CD4-positive, alpha-beta T cell (primary cell): ENCODE measurements around the gene ALK. TPM values are rescaled to one million over a fixed set of nuclear protein-coding genes. Genes with fewer than 3 reads are reported as not detected.

Experiments
- ATAC-seq: fragments of 200-7000 bp; cut with Tn5 transposase; one replicate; pipeline ENCODE4 v1.10.0; 2022; ENCODE audit warnings: mild to moderate bottlenecking; ENCODE audit not compliant: poor library complexity
- CTCF ChIA-PET: fragments of 350-600 bp; sonication (Branson Sonifier 250); formaldehyde crosslinking; loops from one replicate; lab custom pipeline; 2021; ENCODE audit warnings: antibody characterized with exemption, inconsistent platforms; lab: Charles Lee
- POLR2A ChIA-PET: fragments of 350-600 bp; sonication (Branson Sonifier 250); formaldehyde crosslinking; loops from one replicate; lab custom pipeline; 2021; ENCODE audit warnings: antibody characterized with exemption, inconsistent platforms; lab: Charles Lee
- DNase-seq, 14 experiments: peaks; one replicate each; pipeline ENCODE4 v3.0.0-alpha.2; 2013 to 2020; ENCODE audit warnings: mixed read lengths in 2 of 14
- H3K27ac ChIP-seq, 2 donors: one replicate each; pipeline versions ENCODE4 v1.5.1 to v1.7.0; 2013; ENCODE audit warnings: low read length in 2 of 2, low read depth in 1 of 2, mild to moderate bottlenecking in 1 of 2
- H3K27me3 ChIP-seq, 2 experiments: 1 replicate in 1 of 2; 2 replicates in 1 of 2; pipeline versions ENCODE4 v1.6.1 to v1.7.0; 2013; ENCODE audit warnings: low read length in 2 of 2, control low read depth in 1 of 2, mild to moderate bottlenecking in 1 of 2, moderate library complexity in 1 of 2; ENCODE audit not compliant: insufficient read depth in 2 of 2, control insufficient read depth in 1 of 2
- H3K36me3 ChIP-seq: one replicate; pipeline ENCODE4 v1.6.1; 2013; ENCODE audit warnings: low read length, control low read depth; ENCODE audit not compliant: insufficient read depth
- H3K4me1 ChIP-seq: one replicate; pipeline ENCODE4 v1.6.1; 2013; ENCODE audit warnings: low read length, control low read depth; ENCODE audit not compliant: insufficient read depth
- H3K4me3 ChIP-seq: one replicate; pipeline ENCODE4 v1.5.1; 2013; ENCODE audit warnings: mild to moderate bottlenecking, low read length, moderate library complexity
- H3K9me3 ChIP-seq, 2 experiments: 1 replicate in 1 of 2; 2 replicates in 1 of 2; pipeline versions ENCODE4 v1.6.1 to v1.7.0; 2013; ENCODE audit warnings: low read length in 2 of 2, mild to moderate bottlenecking in 2 of 2, control low read depth in 1 of 2, moderate library complexity in 1 of 2; ENCODE audit not compliant: control insufficient read depth in 1 of 2, insufficient read depth in 1 of 2
- H3K27ac Mint-ChIP-seq: one replicate; pipeline ENCODE4 v1.8.0; 2020; ENCODE audit warnings: mixed read lengths
- H3K27me3 Mint-ChIP-seq: one replicate; pipeline ENCODE4 v1.8.0; 2021; ENCODE audit warnings: mixed read lengths
- H3K36me3 Mint-ChIP-seq: one replicate; pipeline ENCODE4 v1.8.0; 2021; ENCODE audit warnings: low read depth, mixed read lengths
- H3K4me1 Mint-ChIP-seq: one replicate; pipeline ENCODE4 v1.8.0; 2021; ENCODE audit warnings: low read depth, mixed read lengths
- H3K4me3 Mint-ChIP-seq: one replicate; pipeline ENCODE4 v1.8.0; 2020; ENCODE audit warnings: mild to moderate bottlenecking, mixed read lengths
- H3K9me3 Mint-ChIP-seq: one replicate; pipeline ENCODE4 v1.8.0; 2020; ENCODE audit warnings: mixed read lengths
- intact Hi-C, 2 experiments: fragments of 100-400 bp; cut with DNase I in 1 of 2; cut with micrococcal nuclease in 1 of 2; formaldehyde crosslinking; loops; one replicate each; pipeline versions ENCODE4 v1.15.1 to v1.9.0; 2023 to 2025; cut with DNase I, micrococcal nuclease
- total RNA-seq, 174 experiments: library from RNA in 2 of 174; stranded (reverse) in 2 of 174; gene quantifications; one replicate each; pipeline ENCODE4 v1.2.3 and lab custom pipeline; 2021 to 2026
- TF ChIP-seq, protein P1 (sequence below): fragments of 200-600 bp; IDR thresholded peaks from one replicate; pipeline ENCODE4 v1.8.0; 2022; ENCODE audit warnings: antibody characterized with exemption, mild to moderate bottlenecking

The ALK gene
- total RNA-seq, 2 experiments from 2014 or later: not detected

DNA sequence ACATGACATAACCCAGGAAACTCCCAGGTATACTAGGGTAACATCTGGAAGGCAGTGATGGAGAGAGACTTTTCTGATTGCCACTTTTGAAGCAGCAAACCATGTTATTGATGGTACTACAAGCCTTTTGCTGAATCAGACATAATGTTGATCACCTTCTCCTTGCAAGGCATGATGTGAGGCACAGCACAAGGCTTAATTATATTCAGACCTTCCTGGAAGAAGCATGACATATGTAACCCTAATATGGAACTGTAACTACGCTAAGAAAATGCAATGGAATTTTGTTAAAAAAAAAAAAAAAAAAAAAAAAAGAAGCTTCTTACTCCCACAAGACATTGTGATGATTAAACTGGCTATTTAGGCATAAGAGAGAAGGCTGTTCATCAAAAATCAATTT is 145.4 kb downstream of the ALK start:
- POLR2A ChIA-PET: no interaction called here
- intact Hi-C loops: no loop called here
- H3K27ac Mint-ChIP-seq: no peak overlapping the region
- TF ChIP-seq, protein P1, sequence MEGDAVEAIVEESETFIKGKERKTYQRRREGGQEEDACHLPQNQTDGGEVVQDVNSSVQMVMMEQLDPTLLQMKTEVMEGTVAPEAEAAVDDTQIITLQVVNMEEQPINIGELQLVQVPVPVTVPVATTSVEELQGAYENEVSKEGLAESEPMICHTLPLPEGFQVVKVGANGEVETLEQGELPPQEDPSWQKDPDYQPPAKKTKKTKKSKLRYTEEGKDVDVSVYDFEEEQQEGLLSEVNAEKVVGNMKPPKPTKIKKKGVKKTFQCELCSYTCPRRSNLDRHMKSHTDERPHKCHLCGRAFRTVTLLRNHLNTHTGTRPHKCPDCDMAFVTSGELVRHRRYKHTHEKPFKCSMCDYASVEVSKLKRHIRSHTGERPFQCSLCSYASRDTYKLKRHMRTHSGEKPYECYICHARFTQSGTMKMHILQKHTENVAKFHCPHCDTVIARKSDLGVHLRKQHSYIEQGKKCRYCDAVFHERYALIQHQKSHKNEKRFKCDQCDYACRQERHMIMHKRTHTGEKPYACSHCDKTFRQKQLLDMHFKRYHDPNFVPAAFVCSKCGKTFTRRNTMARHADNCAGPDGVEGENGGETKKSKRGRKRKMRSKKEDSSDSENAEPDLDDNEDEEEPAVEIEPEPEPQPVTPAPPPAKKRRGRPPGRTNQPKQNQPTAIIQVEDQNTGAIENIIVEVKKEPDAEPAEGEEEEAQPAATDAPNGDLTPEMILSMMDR: no peak
- H3K4me3 Mint-ChIP-seq: no peak overlapping the region
- H3K36me3 Mint-ChIP-seq: no peaks in the 10 kb centered on the region
- H3K4me1 Mint-ChIP-seq: no peaks in the 10 kb centered on the region
- H3K27me3 ChIP-seq: no peaks in the 10 kb centered on the region
- no peaks in the 10 kb centered on the region for H3K9me3 ChIP-seq
- H3K27me3 Mint-ChIP-seq: peaks cover 30% of the 10 kb centered on the region
- ATAC-seq: no peak
- H3K36me3 ChIP-seq: no peaks in the 10 kb centered on the region
- H3K4me1 ChIP-seq: no peaks in the 10 kb centered on the region
- no peak overlapping the region for H3K4me3 ChIP-seq
- no peak for DNase-seq
- no peak overlapping the region for H3K27ac ChIP-seq
- H3K9me3 Mint-ChIP-seq: no peaks in the 10 kb centered on the region
- CTCF ChIA-PET: no interaction called here

GRCh38 chr2:29774624-29775023 is 146.8 kb downstream of the ALK start:
- ChIA-PET CTCF (no interaction called here), POLR2A (no interaction called here)
- Mint-ChIP-seq H3K36me3 (no peaks in the 10 kb centered on the region), H3K4me3 (no peak overlapping the region), H3K9me3 (no peaks in the 10 kb centered on the region), H3K27me3 (peaks cover 33% of the 10 kb centered on the region), H3K27ac (no peak overlapping the region), H3K4me1 (no peaks in the 10 kb centered on the region)
- DNase-seq (no peak), ATAC-seq (no peak)
- TF ChIP-seq, protein P1: no peak
- no peak overlapping the region for H3K27ac ChIP-seq
- no peaks in the 10 kb centered on the region for H3K9me3 ChIP-seq
- intact Hi-C loops: no loop called here
- no peak overlapping the region for H3K4me3 ChIP-seq
- no peaks in the 10 kb centered on the region for H3K27me3 ChIP-seq
- no peaks in the 10 kb centered on the region for H3K36me3 ChIP-seq
- H3K4me1 ChIP-seq: no peaks in the 10 kb centered on the region

GRCh38 chr2:29770846-29771245 is 150.5 kb downstream of the ALK start:
- no peaks in the 10 kb centered on the region for H3K36me3 ChIP-seq
- intact Hi-C loops: no loop called here
- no peak overlapping the region for H3K4me3 Mint-ChIP-seq
- H3K4me3 ChIP-seq: no peak overlapping the region
- H3K9me3 ChIP-seq: no peaks in the 10 kb centered on the region
- H3K27ac ChIP-seq: no peak overlapping the region
- ChIA-PET POLR2A (no interaction called here), CTCF (no interaction called here)
- no peak for ATAC-seq
- no peaks in the 10 kb centered on the region for H3K4me1 Mint-ChIP-seq
- no peaks in the 10 kb centered on the region for H3K4me1 ChIP-seq
- peaks cover 35% of the 10 kb centered on the region for H3K27me3 Mint-ChIP-seq
- DNase-seq: no peak
- TF ChIP-seq, protein P1: no peak
- H3K9me3 Mint-ChIP-seq: no peaks in the 10 kb centered on the region
- peaks cover 0 to 4% of the 10 kb centered on the region in 2 experiments for H3K27me3 ChIP-seq
- no peaks in the 10 kb centered on the region for H3K36me3 Mint-ChIP-seq
- no peak overlapping the region for H3K27ac Mint-ChIP-seq
